Sciatic nerve (tissue), 2 donors: ENCODE results near the gene POLG. TPM values are rescaled to one million over a fixed set of nuclear protein-coding genes. Genes with fewer than 3 reads are reported as not detected.
"Not testable (repeated sequence)": the region's sequence is repeated elsewhere in the genome, so short reads cannot be mapped to it uniquely, and the experiment has no call there.

Experiments
- ATAC-seq: fragments of 200-7000 bp; cut with Tn5 transposase; one replicate; pipeline ENCODE4 v1.9.1; 2020; ENCODE audit warnings: mild to moderate bottlenecking, moderate library complexity
- DNase-seq: peaks from one replicate; pipeline ENCODE4 v3.0.0-alpha.2; 2020; ENCODE audit warnings: low spot score
- intact Hi-C: fragments of 100-400 bp; cut with DNase I; formaldehyde crosslinking; loops from one replicate; pipeline ENCODE4 v1.14.2; 2022
- microRNA-seq: library from miRNA; unstranded; fragments of <30 nt; microRNA quantifications from one replicate; pipeline ENCODE4 v1.2.0, GENCODE V29; 2020
- total RNA-seq: library from RNA; stranded (reverse); fragmentation: NEBNext Ultra II Directional; extraction: Animal tissue kit (Norgen Biotek cat#: 25700); gene quantifications from one replicate; pipeline ENCODE4 v1.2.1, GENCODE V29; 2021
- donor health status: DM: no; HTN: no; CAD: no.
- donor health status: DM: no; HTN: no; CAD: no.

Gene POLG
- total RNA-seq, 1 donor from 2014 or later, result 64.3 TPM

- ATAC-seq (no peak), DNase-seq (no peak)
- intact Hi-C loops, result no loop called here
These were observed 24.6 kb downstream of the POLG start for GRCh38 chr15:89309993-89310392.

- no peak for ATAC-seq
- intact Hi-C loops, result no loop called here
- no peak for DNase-seq
These were observed 26.4 kb downstream of the POLG start for GRCh38 chr15:89308236-89308635.

GRCh38 chr15:89307791-89308190 lies 26.8 kb downstream of the POLG start:
- no peak for DNase-seq

DNA sequence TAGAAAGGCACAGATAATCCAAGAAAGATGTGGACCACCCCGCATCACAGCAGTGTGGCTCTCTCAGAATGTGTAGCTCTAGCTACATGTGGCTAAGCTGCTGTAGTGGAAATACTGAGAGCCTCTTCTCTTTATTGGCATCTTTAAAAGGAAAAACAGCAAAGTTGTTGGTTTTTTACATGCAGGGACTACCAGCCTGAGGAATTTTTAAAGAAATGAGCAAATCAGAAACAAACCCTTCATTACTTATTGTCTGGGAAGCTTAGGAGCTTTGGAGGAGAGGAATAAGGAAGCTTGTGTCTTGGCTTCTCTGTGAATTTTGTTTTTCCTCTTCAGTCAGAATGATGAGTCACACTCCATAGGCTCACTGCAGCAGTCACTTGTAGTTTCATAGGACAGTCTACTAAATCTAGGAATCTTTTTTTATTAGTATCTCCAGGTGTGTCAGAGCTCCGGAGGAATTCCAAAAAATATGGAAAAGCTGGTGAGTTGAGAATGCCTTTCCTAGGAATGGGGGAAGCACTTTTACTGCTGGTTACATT lies 27.5 kb downstream of the POLG start:
- no peak for DNase-seq
- intact Hi-C loops, result no loop called here
- ATAC-seq, result no peak

More at GRCh38 chr15:89307791-89308190, 26.8 kb downstream of the POLG start:
- ATAC-seq, result no peak
- intact Hi-C loops, result no loop called here

DNA sequence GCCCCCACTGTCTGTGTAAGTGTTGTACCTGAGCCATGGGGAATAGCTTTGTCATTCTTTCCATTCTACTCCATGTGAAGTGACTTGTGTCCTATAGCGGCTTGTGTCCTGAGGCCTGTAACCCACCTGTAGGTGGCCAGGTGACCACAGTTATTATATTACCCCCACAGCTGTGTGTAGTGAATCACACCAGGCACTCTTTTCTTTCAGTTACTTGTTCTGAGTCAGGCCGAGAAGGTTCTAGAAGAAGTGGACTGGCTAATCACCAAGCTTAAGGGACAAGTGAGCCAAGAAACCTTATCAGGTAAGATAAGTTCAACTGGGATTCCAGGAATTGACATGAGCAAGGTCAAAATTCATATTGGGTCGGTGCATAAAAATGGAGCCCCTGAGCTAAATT lies 29.2 kb downstream of the POLG start:
- DNase-seq (no peak), ATAC-seq (no peak)
- intact Hi-C loops, result no loop called here

GRCh38 chr15:89303986-89304385 lies 30.6 kb downstream of the POLG start:
- ATAC-seq (no peak), DNase-seq (no peak)
- intact Hi-C loops, result no loop called here

GRCh38 chr15:89301304-89302089 lies 33.1 kb downstream of the POLG start:
- DNase-seq (no peak), ATAC-seq (no peak)
- intact Hi-C loops, result no loop called here

- peak; percentile 52 for ATAC-seq
- no peak for DNase-seq
- intact Hi-C loops, result no loop called here
These were observed 34.7 kb downstream of the POLG start for GRCh38 chr15:89299896-89300295.

DNA sequence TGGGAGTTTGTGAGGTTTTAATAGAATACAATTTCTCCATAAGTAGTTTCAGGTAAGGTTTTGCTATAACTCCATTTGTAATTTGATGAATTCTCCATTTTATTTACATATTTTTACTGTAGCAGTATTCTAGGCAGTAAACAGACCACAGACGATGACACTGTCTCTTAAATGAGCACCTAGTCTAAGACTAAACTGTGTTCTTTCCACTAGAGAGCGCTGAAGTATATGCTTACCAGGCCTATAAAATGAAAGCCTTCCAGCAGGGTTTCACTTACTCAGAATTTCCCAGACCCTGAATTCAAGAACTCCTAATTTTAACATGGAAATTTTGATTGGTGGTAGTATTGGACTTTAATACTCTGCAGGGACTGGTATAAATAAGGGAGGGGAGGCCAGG lies 41.6 kb downstream of the POLG start:
- ATAC-seq, result no peak
- DNase-seq, result no peak
- intact Hi-C loops, result no loop called here

DNA sequence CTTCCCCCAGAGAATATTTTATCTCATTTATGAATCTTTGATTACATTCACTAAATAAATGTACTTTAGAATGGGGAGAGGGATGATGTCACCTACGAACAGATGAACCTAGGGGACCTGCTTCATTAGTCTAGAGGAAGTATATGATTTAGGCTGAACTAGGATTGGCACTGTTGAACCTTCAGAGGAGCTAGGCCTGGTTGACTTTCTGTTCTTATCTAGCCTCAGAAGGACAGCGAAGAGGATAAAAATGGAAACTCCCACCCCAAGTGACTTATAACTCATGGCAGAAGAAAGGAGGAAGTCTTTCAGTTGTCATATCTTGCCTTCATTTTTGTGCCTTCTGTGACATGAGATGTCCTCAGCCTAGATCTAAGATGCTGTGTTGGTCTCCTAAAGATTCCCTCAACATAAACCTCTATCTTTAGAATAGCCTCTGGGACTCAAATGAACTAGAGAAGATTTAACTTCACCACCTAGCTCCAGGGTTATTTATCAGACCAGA lies 42.6 kb downstream of the POLG start:
- DNase-seq (no peak), ATAC-seq (no peak)
- intact Hi-C loops, result no loop called here

GRCh38 chr15:89283201-89283600 lies 51.4 kb downstream of the POLG start:
- ATAC-seq (no peak), DNase-seq (no peak)
- intact Hi-C loops, result no loop called here

DNA sequence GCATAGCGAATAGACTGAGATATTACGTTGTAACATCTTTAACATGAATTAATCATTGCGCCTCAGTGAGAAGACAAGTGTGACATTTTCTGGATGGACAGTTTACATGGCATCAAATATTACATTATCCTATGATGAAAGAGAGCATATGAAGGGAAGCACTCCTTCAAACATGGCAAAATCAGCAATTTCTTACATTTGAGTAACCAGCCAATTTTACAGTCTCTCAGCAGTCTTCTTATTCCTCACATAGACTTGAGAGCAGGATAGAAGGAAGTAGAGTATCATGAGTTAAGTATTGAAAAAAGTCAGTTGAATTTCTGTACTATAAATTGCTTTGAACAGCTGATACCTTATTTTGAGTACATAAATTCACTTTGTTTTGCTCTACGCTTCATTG lies 52.0 kb downstream of the POLG start:
- ATAC-seq, result no peak

GRCh38 chr15:89278307-89278706 lies 56.3 kb downstream of the POLG start:
- ATAC-seq (no peak), DNase-seq (no peak)
- intact Hi-C loops, result no loop called here

More for the DNA sequence above, 52.0 kb downstream of the POLG start:
- intact Hi-C loops, result no loop called here
- DNase-seq, result no peak

DNA sequence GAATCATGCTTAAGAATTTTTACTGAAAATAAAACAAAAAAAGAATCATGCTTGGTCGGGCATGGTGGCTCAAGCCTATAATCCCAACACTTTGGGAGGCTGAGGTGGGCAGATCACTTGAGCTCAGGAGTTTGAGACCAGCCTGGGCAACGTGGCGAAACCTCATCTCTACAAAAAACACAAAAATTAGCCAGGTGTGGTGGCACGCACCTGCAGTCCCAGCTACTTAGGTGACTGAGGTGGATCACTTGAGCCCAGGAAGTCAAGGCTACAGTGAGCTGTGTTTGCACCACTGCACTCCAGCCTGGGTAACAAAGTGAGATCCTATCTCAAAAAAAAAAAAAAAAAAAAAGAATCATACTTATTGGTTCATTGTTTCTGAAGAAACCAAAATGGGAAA lies 57.3 kb downstream of the POLG start:
- intact Hi-C loops, DNase-seq, ATAC-seq: not testable (repeated sequence)

Small RNA genes within 50 kb of the gene (microRNA-seq; reads per million reads assigned to microRNA genes)
- gene MIR6766 (not detected), gene MIR9-3 (8.3 reads per million, percentile 21 among the genes with 10 or more reads in this experiment)

Other genes with a start within 250 kb of the POLG start
- gene ABHD2, start 246.4 kb downstream of the POLG start, total RNA-seq, result 70.5 TPM
- not detected for gene RLBP1, start 113.2 kb downstream of the POLG start, total RNA-seq
- 5.0 TPM for gene FANCI, start 90.8 kb downstream of the POLG start, total RNA-seq
- gene RHCG, start 161.8 kb upstream of the POLG start, total RNA-seq, result not detected
- 0.22 TPM for gene TICRR, start 240.6 kb upstream of the POLG start, total RNA-seq